Measurements from ENCODE around the gene POMGNT1. TPM values are rescaled to one million over a fixed set of nuclear protein-coding genes. Genes with fewer than 3 reads are reported as not detected.

Gene POMGNT1
- total RNA-seq, 2 experiments from 2014 or later: 21.1 to 29.0 TPM

DNA sequence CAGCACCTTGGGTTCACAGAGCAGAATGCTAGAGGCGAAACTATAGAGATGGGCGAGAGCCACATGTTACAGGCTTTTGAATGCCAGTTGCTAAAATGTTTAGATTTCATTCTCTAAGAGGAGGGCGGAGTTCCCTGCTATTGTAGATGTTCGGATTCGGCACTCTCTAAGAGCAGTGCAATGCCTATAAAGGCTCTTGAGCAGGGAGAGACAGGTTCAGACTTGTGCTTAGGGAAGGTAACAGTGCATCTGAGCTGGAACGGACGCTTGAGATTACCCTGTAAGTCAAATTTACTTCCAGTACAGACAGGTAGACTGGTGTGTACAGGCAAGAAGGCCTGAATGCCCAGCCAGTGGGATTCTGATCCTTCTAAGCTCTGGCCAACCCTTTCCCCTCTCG, 20.2 kb upstream of the POMGNT1 start:
- no peak for ATAC-seq (ENCODE audit: poor library complexity)
- ChIA-PET POLR2A (no interaction called here), CTCF (no interaction called here)
- no peaks in the 10 kb centered on the region for H3K4me1 ChIP-seq (ENCODE audit: insufficient read depth, low read length)
- Mint-ChIP-seq H3K36me3 (ENCODE audit: low read depth) (no peaks in the 10 kb centered on the region), H3K27ac (no peak overlapping the region), H3K9me3 (no peaks in the 10 kb centered on the region), H3K27me3 (no peaks in the 10 kb centered on the region), H3K4me3 (no peak overlapping the region), H3K4me1 (ENCODE audit: low read depth) (no peaks in the 10 kb centered on the region)
- H3K27ac ChIP-seq (ENCODE audit: low read depth in 1 of 2, low read length in 2 of 2): no peak overlapping the region
- intact Hi-C loops (cut with DNase I, micrococcal nuclease): no loop called here
- H3K4me3 ChIP-seq (ENCODE audit: low read length): no peak overlapping the region
- no peak for DNase-seq
- no peaks in the 10 kb centered on the region for H3K27me3 ChIP-seq (ENCODE audit: control insufficient read depth in 1 of 2, insufficient read depth in 2 of 2, low read length in 2 of 2)
- H3K36me3 ChIP-seq (ENCODE audit: insufficient read depth, low read length): no peaks in the 10 kb centered on the region
- no peaks in the 10 kb centered on the region for H3K9me3 ChIP-seq (ENCODE audit: control insufficient read depth in 1 of 2, insufficient read depth in 1 of 2, low read length in 2 of 2)
- TF ChIP-seq, protein P1, sequence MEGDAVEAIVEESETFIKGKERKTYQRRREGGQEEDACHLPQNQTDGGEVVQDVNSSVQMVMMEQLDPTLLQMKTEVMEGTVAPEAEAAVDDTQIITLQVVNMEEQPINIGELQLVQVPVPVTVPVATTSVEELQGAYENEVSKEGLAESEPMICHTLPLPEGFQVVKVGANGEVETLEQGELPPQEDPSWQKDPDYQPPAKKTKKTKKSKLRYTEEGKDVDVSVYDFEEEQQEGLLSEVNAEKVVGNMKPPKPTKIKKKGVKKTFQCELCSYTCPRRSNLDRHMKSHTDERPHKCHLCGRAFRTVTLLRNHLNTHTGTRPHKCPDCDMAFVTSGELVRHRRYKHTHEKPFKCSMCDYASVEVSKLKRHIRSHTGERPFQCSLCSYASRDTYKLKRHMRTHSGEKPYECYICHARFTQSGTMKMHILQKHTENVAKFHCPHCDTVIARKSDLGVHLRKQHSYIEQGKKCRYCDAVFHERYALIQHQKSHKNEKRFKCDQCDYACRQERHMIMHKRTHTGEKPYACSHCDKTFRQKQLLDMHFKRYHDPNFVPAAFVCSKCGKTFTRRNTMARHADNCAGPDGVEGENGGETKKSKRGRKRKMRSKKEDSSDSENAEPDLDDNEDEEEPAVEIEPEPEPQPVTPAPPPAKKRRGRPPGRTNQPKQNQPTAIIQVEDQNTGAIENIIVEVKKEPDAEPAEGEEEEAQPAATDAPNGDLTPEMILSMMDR (IDR thresholded peaks at IDR 0.05): no peak

- CTCF ChIA-PET: no interaction called here
- TF ChIP-seq, protein P1 (IDR thresholded peaks at IDR 0.05): no peak
- H3K4me3 Mint-ChIP-seq: no peak overlapping the region
Measured at GRCh38 chr1:46215504-46215903, 17.3 kb upstream of the POMGNT1 start.

GRCh38 chr1:46211051-46211450, 12.8 kb upstream of the POMGNT1 start:
- ChIA-PET POLR2A (no interaction called here), CTCF (interaction anchor here (2.0 kb wide), 1 partner anchor 12 kb away, joined by 6 read pairs; no protein-coding TSS in a partner anchor)
- no peaks in the 10 kb centered on the region for H3K4me1 ChIP-seq (ENCODE audit: insufficient read depth, low read length)
- no peaks in the 10 kb centered on the region for H3K27me3 ChIP-seq (ENCODE audit: control insufficient read depth in 1 of 2, insufficient read depth in 2 of 2, low read length in 2 of 2)
- TF ChIP-seq, protein P1 (IDR thresholded peaks at IDR 0.05): no peak
- H3K4me3 ChIP-seq (ENCODE audit: low read length): no peak overlapping the region
- Mint-ChIP-seq H3K9me3 (no peaks in the 10 kb centered on the region), H3K4me1 (ENCODE audit: low read depth) (no peaks in the 10 kb centered on the region), H3K27me3 (no peaks in the 10 kb centered on the region), H3K36me3 (ENCODE audit: low read depth) (no peaks in the 10 kb centered on the region), H3K27ac (no peak overlapping the region), H3K4me3 (no peak overlapping the region)
- ATAC-seq (ENCODE audit: poor library complexity) (no peak), DNase-seq (no peak)
- no peaks in the 10 kb centered on the region for H3K9me3 ChIP-seq (ENCODE audit: control insufficient read depth in 1 of 2, insufficient read depth in 1 of 2, low read length in 2 of 2)
- intact Hi-C loops (cut with DNase I, micrococcal nuclease): no loop called here
- H3K36me3 ChIP-seq (ENCODE audit: insufficient read depth, low read length): no peaks in the 10 kb centered on the region
- no peak overlapping the region for H3K27ac ChIP-seq (ENCODE audit: low read depth in 1 of 2, low read length in 2 of 2)

More at GRCh38 chr1:46215504-46215903, 17.3 kb upstream of the POMGNT1 start:
- ATAC-seq (ENCODE audit: poor library complexity) (no peak), DNase-seq (no peak)
- Histone ChIP-seq H3K4me1 (ENCODE audit: insufficient read depth, low read length) (no peaks in the 10 kb centered on the region), H3K9me3 (ENCODE audit: control insufficient read depth in 1 of 2, insufficient read depth in 1 of 2, low read length in 2 of 2) (no peaks in the 10 kb centered on the region), H3K27me3 (ENCODE audit: control insufficient read depth in 1 of 2, insufficient read depth in 2 of 2, low read length in 2 of 2) (no peaks in the 10 kb centered on the region), H3K36me3 (ENCODE audit: insufficient read depth, low read length) (no peaks in the 10 kb centered on the region), H3K4me3 (ENCODE audit: low read length) (no peak overlapping the region), H3K27ac (ENCODE audit: low read depth in 1 of 2, low read length in 2 of 2) (no peak overlapping the region)
- Mint-ChIP-seq H3K27me3 (no peaks in the 10 kb centered on the region), H3K9me3 (no peaks in the 10 kb centered on the region), H3K36me3 (ENCODE audit: low read depth) (no peaks in the 10 kb centered on the region), H3K4me1 (ENCODE audit: low read depth) (no peaks in the 10 kb centered on the region), H3K27ac (no peak overlapping the region)
- intact Hi-C loops (cut with DNase I, micrococcal nuclease): no loop called here
- POLR2A ChIA-PET: no interaction called here

Measured in CD4-positive, alpha-beta T cell (primary cell).